ENCODE measurements around the gene CASQ1.

The CASQ1 gene

GRCh38 chr1:160220301-160220700 is 29.9 kb downstream of the CASQ1 start:
- Histone ChIP-seq H3K4me3 (no peak overlapping the region), H3K9ac (ENCODE audit: insufficient read length) (no peak overlapping the region), H3K27ac (no peak overlapping the region), H3K9me3 (ENCODE audit: low read depth, low read length) (no peaks in the 10 kb centered on the region), H3K36me3 (ENCODE audit: insufficient read depth, low read length) (peaks cover 98% of the 10 kb centered on the region)
- DNase-seq (ENCODE audit: low read depth, low spot score) = no peak
- TF ChIP-seq FOXP2 (optimal IDR thresholded peaks at IDR 0.05; ENCODE audit: control extremely low read depth, extremely low read length, insufficient read depth) (no peak), EZH2 (IDR thresholded peaks at IDR 0.05) (no peak), POLR2AphosphoS5 (IDR thresholded peaks at IDR 0.05; ENCODE audit: borderline replicate concordance, low read depth, low read length) (no peak)

GRCh38 chr1:160221089-160221488 is 30.7 kb downstream of the CASQ1 start:
- H3K36me3 ChIP-seq (ENCODE audit: insufficient read depth, low read length) = peaks cover 97% of the 10 kb centered on the region
- no peak overlapping the region for H3K9ac ChIP-seq (ENCODE audit: insufficient read length)
- no peak for TF ChIP-seq FOXP2 (optimal IDR thresholded peaks at IDR 0.05; ENCODE audit: control extremely low read depth, extremely low read length, insufficient read depth)
- TF ChIP-seq EZH2 (IDR thresholded peaks at IDR 0.05) = no peak
- no peak for TF ChIP-seq POLR2AphosphoS5 (IDR thresholded peaks at IDR 0.05; ENCODE audit: borderline replicate concordance, low read depth, low read length)
- no peaks in the 10 kb centered on the region for H3K9me3 ChIP-seq (ENCODE audit: low read depth, low read length)
- no peak overlapping the region for H3K4me3 ChIP-seq
- no peak overlapping the region for H3K27ac ChIP-seq
- DNase-seq (ENCODE audit: low read depth, low spot score) = no peak

GRCh38 chr1:160222546-160222945 is 32.2 kb downstream of the CASQ1 start:
- TF ChIP-seq POLR2AphosphoS5 (IDR thresholded peaks at IDR 0.05; ENCODE audit: borderline replicate concordance, low read depth, low read length) (no peak), FOXP2 (optimal IDR thresholded peaks at IDR 0.05; ENCODE audit: control extremely low read depth, extremely low read length, insufficient read depth) (no peak), EZH2 (IDR thresholded peaks at IDR 0.05) (no peak)
- Histone ChIP-seq H3K9me3 (ENCODE audit: low read depth, low read length) (no peaks in the 10 kb centered on the region), H3K27ac (no peak overlapping the region), H3K9ac (ENCODE audit: insufficient read length) (no peak overlapping the region), H3K36me3 (ENCODE audit: insufficient read depth, low read length) (peaks cover 99% of the 10 kb centered on the region), H3K4me3 (no peak overlapping the region)
- no peak for DNase-seq (ENCODE audit: low read depth, low spot score)

- Histone ChIP-seq H3K36me3 (ENCODE audit: insufficient read depth, low read length) (peaks cover 94% of the 10 kb centered on the region), H3K4me3 (no peak overlapping the region), H3K9ac (ENCODE audit: insufficient read length) (no peak overlapping the region), H3K9me3 (ENCODE audit: low read depth, low read length) (no peaks in the 10 kb centered on the region), H3K27ac (no peak overlapping the region)
- TF ChIP-seq EZH2 (IDR thresholded peaks at IDR 0.05) (no peak), FOXP2 (optimal IDR thresholded peaks at IDR 0.05; ENCODE audit: control extremely low read depth, extremely low read length, insufficient read depth) (no peak), POLR2AphosphoS5 (IDR thresholded peaks at IDR 0.05; ENCODE audit: borderline replicate concordance, low read depth, low read length) (no peak)
- DNase-seq (ENCODE audit: low read depth, low spot score) = no peak
Measured at GRCh38 chr1:160224606-160225005, 34.2 kb downstream of the CASQ1 start.

GRCh38 chr1:160225345-160225744 is 35.0 kb downstream of the CASQ1 start:
- no peak for DNase-seq (ENCODE audit: low read depth, low spot score)
- H3K4me3 ChIP-seq = no peak overlapping the region
- TF ChIP-seq EZH2 (IDR thresholded peaks at IDR 0.05) = no peak
- no peak for TF ChIP-seq FOXP2 (optimal IDR thresholded peaks at IDR 0.05; ENCODE audit: control extremely low read depth, extremely low read length, insufficient read depth)
- no peak for TF ChIP-seq POLR2AphosphoS5 (IDR thresholded peaks at IDR 0.05; ENCODE audit: borderline replicate concordance, low read depth, low read length)
- no peaks in the 10 kb centered on the region for H3K9me3 ChIP-seq (ENCODE audit: low read depth, low read length)
- peaks cover 94% of the 10 kb centered on the region for H3K36me3 ChIP-seq (ENCODE audit: insufficient read depth, low read length)
- no peak overlapping the region for H3K9ac ChIP-seq (ENCODE audit: insufficient read length)
- H3K27ac ChIP-seq = no peak overlapping the region

GRCh38 chr1:160226623-160227022 is 36.2 kb downstream of the CASQ1 start:
- Histone ChIP-seq H3K4me3 (no peak overlapping the region), H3K36me3 (ENCODE audit: insufficient read depth, low read length) (peaks cover 92% of the 10 kb centered on the region), H3K27ac (no peak overlapping the region), H3K9me3 (ENCODE audit: low read depth, low read length) (no peaks in the 10 kb centered on the region), H3K9ac (ENCODE audit: insufficient read length) (no peak overlapping the region)
- TF ChIP-seq EZH2 (IDR thresholded peaks at IDR 0.05) (no peak), FOXP2 (optimal IDR thresholded peaks at IDR 0.05; ENCODE audit: control extremely low read depth, extremely low read length, insufficient read depth) (no peak), POLR2AphosphoS5 (IDR thresholded peaks at IDR 0.05; ENCODE audit: borderline replicate concordance, low read depth, low read length) (no peak)
- DNase-seq (ENCODE audit: low read depth, low spot score) = no peak

- H3K27ac ChIP-seq = no peak overlapping the region
- TF ChIP-seq FOXP2 (optimal IDR thresholded peaks at IDR 0.05; ENCODE audit: control extremely low read depth, extremely low read length, insufficient read depth) (no peak), EZH2 (IDR thresholded peaks at IDR 0.05) (no peak), POLR2AphosphoS5 (IDR thresholded peaks at IDR 0.05; ENCODE audit: borderline replicate concordance, low read depth, low read length) (no peak)
- no peak for DNase-seq (ENCODE audit: low read depth, low spot score)
- H3K4me3 ChIP-seq = no peak overlapping the region
- no peak overlapping the region for H3K9ac ChIP-seq (ENCODE audit: insufficient read length)
- H3K36me3 ChIP-seq (ENCODE audit: insufficient read depth, low read length) = peaks cover 91% of the 10 kb centered on the region
- H3K9me3 ChIP-seq (ENCODE audit: low read depth, low read length) = no peaks in the 10 kb centered on the region
Measured at GRCh38 chr1:160227034-160227433, 36.7 kb downstream of the CASQ1 start.

- Histone ChIP-seq H3K36me3 (ENCODE audit: insufficient read depth, low read length) (peaks cover 88% of the 10 kb centered on the region), H3K9ac (ENCODE audit: insufficient read length) (no peak overlapping the region), H3K9me3 (ENCODE audit: low read depth, low read length) (no peaks in the 10 kb centered on the region), H3K4me3 (no peak overlapping the region), H3K27ac (no peak overlapping the region)
- DNase-seq (ENCODE audit: low read depth, low spot score) = no peak
- TF ChIP-seq EZH2 (IDR thresholded peaks at IDR 0.05) (no peak), FOXP2 (optimal IDR thresholded peaks at IDR 0.05; ENCODE audit: control extremely low read depth, extremely low read length, insufficient read depth) (no peak), POLR2AphosphoS5 (IDR thresholded peaks at IDR 0.05; ENCODE audit: borderline replicate concordance, low read depth, low read length) (no peak)
Measured at GRCh38 chr1:160227561-160227960, 37.2 kb downstream of the CASQ1 start.

- DNase-seq (ENCODE audit: low read depth, low spot score) = no peak
- H3K9ac ChIP-seq (ENCODE audit: insufficient read length) = no peak overlapping the region
- no peaks in the 10 kb centered on the region for H3K9me3 ChIP-seq (ENCODE audit: low read depth, low read length)
- no peak overlapping the region for H3K27ac ChIP-seq
- H3K4me3 ChIP-seq = no peak overlapping the region
- peaks cover 84% of the 10 kb centered on the region for H3K36me3 ChIP-seq (ENCODE audit: insufficient read depth, low read length)
- TF ChIP-seq POLR2AphosphoS5 (IDR thresholded peaks at IDR 0.05; ENCODE audit: borderline replicate concordance, low read depth, low read length) (no peak), FOXP2 (optimal IDR thresholded peaks at IDR 0.05; ENCODE audit: control extremely low read depth, extremely low read length, insufficient read depth) (no peak), EZH2 (IDR thresholded peaks at IDR 0.05) (no peak)
Measured at GRCh38 chr1:160228431-160228830, 38.1 kb downstream of the CASQ1 start.
